Measurements from ENCODE around the gene TCF7L2.

The TCF7L2 gene

DNA sequence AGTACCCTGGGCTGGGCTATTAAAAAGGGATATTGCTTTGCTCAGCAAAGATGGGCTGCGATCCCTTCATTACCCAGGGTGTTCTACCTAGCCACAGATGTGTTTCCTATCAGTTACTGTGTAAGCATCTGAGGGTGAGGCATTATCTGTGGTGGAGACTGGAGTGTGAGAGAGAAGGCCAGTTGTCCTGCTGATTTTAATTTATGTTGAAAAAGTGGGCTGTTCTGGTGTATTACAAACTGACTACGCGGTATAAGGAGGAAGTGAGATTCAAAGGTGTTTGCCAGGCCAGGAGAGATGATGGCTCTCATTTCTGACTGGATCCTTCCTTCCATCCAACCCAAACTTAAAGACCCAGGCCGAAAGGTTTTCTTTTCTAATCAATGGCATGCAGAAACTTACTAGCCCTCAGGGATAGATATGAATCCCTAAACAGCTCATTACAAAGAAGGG, 7.6 kb downstream of the TCF7L2 start:
- Histone ChIP-seq H3K9me3 (ENCODE audit: insufficient read depth, low read length) (no peaks in the 10 kb centered on the region), H3K79me2 (ENCODE audit: insufficient read depth, low read length) (no peaks in the 10 kb centered on the region), H3K9ac (ENCODE audit: low read length) (no peak overlapping the region), H3K4me3 (ENCODE audit: insufficient read depth, low read length, poor library complexity, severe bottlenecking) (no peak overlapping the region), H3K27ac (ENCODE audit: low read depth, low read length) (no peak overlapping the region), H3K36me3 (ENCODE audit: low read length) (no peaks in the 10 kb centered on the region), H4K20me1 (ENCODE audit: low read depth, low read length) (no peaks in the 10 kb centered on the region), H3K9me2 (replicated peaks; ENCODE audit: insufficient read depth, low read length) (no peaks in the 10 kb centered on the region), H3F3A (ENCODE audit: insufficient read depth) (no peaks in the 10 kb centered on the region), H3K27me3 (ENCODE audit: low read length) (no peaks in the 10 kb centered on the region), H3K4me2 (ENCODE audit: low read depth, low read length, poor library complexity, severe bottlenecking) (no peak overlapping the region), H2AFZ (ENCODE audit: low read depth, low read length, severe bottlenecking) (no peak overlapping the region)
- TF ChIP-seq EZH2phosphoT487 (conservative IDR thresholded peaks at IDR 0.05; ENCODE audit: low read length) = no peak
- TF ChIP-seq CTCF (IDR thresholded peaks at IDR 0.05; ENCODE audit: insufficient read depth, low read length, poor library complexity, severe bottlenecking) = no peak

- TF ChIP-seq CTCF (IDR thresholded peaks at IDR 0.05; ENCODE audit: insufficient read depth, low read length, poor library complexity, severe bottlenecking) = no peak
- TF ChIP-seq EZH2phosphoT487 (conservative IDR thresholded peaks at IDR 0.05; ENCODE audit: low read length) = no peak
- H3K4me2 ChIP-seq (ENCODE audit: low read depth, low read length, poor library complexity, severe bottlenecking) = no peak overlapping the region
- no peak overlapping the region for H2AFZ ChIP-seq (ENCODE audit: low read depth, low read length, severe bottlenecking)
- H3K27ac ChIP-seq (ENCODE audit: low read depth, low read length) = no peak overlapping the region
- no peaks in the 10 kb centered on the region for H3K9me2 ChIP-seq (replicated peaks; ENCODE audit: insufficient read depth, low read length)
- no peaks in the 10 kb centered on the region for H3K79me2 ChIP-seq (ENCODE audit: insufficient read depth, low read length)
- H3K36me3 ChIP-seq (ENCODE audit: low read length) = no peaks in the 10 kb centered on the region
- no peaks in the 10 kb centered on the region for H3K27me3 ChIP-seq (ENCODE audit: low read length)
- no peaks in the 10 kb centered on the region for H4K20me1 ChIP-seq (ENCODE audit: low read depth, low read length)
- H3K4me3 ChIP-seq (ENCODE audit: insufficient read depth, low read length, poor library complexity, severe bottlenecking) = no peak overlapping the region
- H3K9me3 ChIP-seq (ENCODE audit: insufficient read depth, low read length) = no peaks in the 10 kb centered on the region
- no peaks in the 10 kb centered on the region for H3F3A ChIP-seq (ENCODE audit: insufficient read depth)
- no peak overlapping the region for H3K9ac ChIP-seq (ENCODE audit: low read length)
Observed at GRCh38 chr10:112958275-112958995, 8.4 kb downstream of the TCF7L2 start.

DNA sequence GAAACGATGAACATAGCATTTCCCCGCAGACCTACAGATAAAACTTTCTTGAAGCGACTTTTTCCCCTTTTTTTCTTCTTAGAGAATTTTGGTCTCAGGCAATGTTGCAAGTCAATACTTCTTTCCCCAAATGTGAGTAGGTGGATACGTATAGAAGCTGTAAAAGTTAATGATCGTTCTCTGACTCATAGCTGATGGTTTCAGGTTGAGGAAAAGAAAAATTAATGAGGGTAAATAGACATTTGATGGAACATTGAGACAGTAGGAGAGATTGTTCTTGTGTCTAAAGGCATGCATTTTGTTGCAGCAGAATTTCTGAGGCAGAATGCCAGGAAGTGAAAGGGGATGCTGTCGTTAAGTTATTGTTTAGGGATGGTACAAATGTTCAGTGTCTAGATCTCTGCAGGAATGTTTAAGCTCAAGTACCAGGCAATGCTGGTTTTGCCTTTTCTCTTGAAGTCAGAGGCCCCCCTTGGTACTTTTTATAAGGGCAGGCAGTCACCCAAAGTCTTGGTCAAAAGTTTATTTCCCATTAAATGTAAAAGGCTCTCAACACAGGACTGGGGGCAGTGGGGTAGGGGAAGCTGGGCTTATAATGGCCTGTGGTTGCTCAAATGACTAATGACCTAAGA, 9.3 kb downstream of the TCF7L2 start:
- Histone ChIP-seq H3F3A (ENCODE audit: insufficient read depth) (no peaks in the 10 kb centered on the region), H3K9me3 (ENCODE audit: insufficient read depth, low read length) (no peaks in the 10 kb centered on the region), H3K27ac (ENCODE audit: low read depth, low read length) (no peak overlapping the region), H3K27me3 (ENCODE audit: low read length) (no peaks in the 10 kb centered on the region), H3K9ac (ENCODE audit: low read length) (no peak overlapping the region), H2AFZ (ENCODE audit: low read depth, low read length, severe bottlenecking) (no peak overlapping the region), H3K9me2 (replicated peaks; ENCODE audit: insufficient read depth, low read length) (no peaks in the 10 kb centered on the region), H3K4me3 (ENCODE audit: insufficient read depth, low read length, poor library complexity, severe bottlenecking) (no peak overlapping the region), H3K36me3 (ENCODE audit: low read length) (no peaks in the 10 kb centered on the region), H4K20me1 (ENCODE audit: low read depth, low read length) (no peaks in the 10 kb centered on the region), H3K79me2 (ENCODE audit: insufficient read depth, low read length) (no peaks in the 10 kb centered on the region), H3K4me2 (ENCODE audit: low read depth, low read length, poor library complexity, severe bottlenecking) (no peak overlapping the region)
- TF ChIP-seq EZH2phosphoT487 (conservative IDR thresholded peaks at IDR 0.05; ENCODE audit: low read length) (no peak), CTCF (IDR thresholded peaks at IDR 0.05; ENCODE audit: insufficient read depth, low read length, poor library complexity, severe bottlenecking) (no peak)

All from SU-DHL-6 (cell line).